Fibroblast of peridontal ligament (primary cell): Measurements from ENCODE around the gene RNF222.
"Not testable (repeated sequence)": the region's sequence is repeated elsewhere in the genome, so short reads cannot be mapped to it uniquely, and the experiment has no call there.

Source experiments
- DNase-seq: peaks from one replicate; pipeline ENCODE4 v3.0.0-alpha.2; 2010; ENCODE audit errors: extremely low read depth

Gene RNF222

GRCh38 chr17:8412089-8412488, 14.5 kb upstream of the RNF222 start:
- DNase-seq: no peak

- no peak for DNase-seq
Measured at GRCh38 chr17:8410883-8411238, 13.2 kb upstream of the RNF222 start.

GRCh38 chr17:8409966-8410882, 12.6 kb upstream of the RNF222 start:
- DNase-seq: peak; percentile 90

GRCh38 chr17:8408371-8408770, 10.7 kb upstream of the RNF222 start:
- DNase-seq: no peak

GRCh38 chr17:8406174-8406573, 8.5 kb upstream of the RNF222 start:
- DNase-seq: no peak

GRCh38 chr17:8405499-8406016, 7.9 kb upstream of the RNF222 start:
- no peak for DNase-seq

GRCh38 chr17:8402921-8403536, 5.4 kb upstream of the RNF222 start:
- no peak for DNase-seq

- no peak for DNase-seq
Measured at GRCh38 chr17:8401107-8401506, 3.5 kb upstream of the RNF222 start.

- DNase-seq: no peak
Measured at GRCh38 chr17:8398980-8399379, 1.4 kb upstream of the RNF222 start.

GRCh38 chr17:8394497-8394896, 3.1 kb downstream of the RNF222 start:
- not testable (repeated sequence) for DNase-seq

GRCh38 chr17:8393470-8394231, 4.0 kb downstream of the RNF222 start:
- no peak for DNase-seq

GRCh38 chr17:8392674-8393469, 4.8 kb downstream of the RNF222 start:
- DNase-seq: no peak

- no peak for DNase-seq
Measured at GRCh38 chr17:8392274-8392673, 5.4 kb downstream of the RNF222 start.

- peak; percentile 45 for DNase-seq
Measured at GRCh38 chr17:8391711-8392110, 5.9 kb downstream of the RNF222 start.

GRCh38 chr17:8387914-8388651, 9.5 kb downstream of the RNF222 start:
- DNase-seq: no peak

GRCh38 chr17:8386841-8387240, 10.8 kb downstream of the RNF222 start:
- no peak for DNase-seq

- peak; percentile 72 for DNase-seq
Measured at GRCh38 chr17:8384801-8385378, 12.7 kb downstream of the RNF222 start.

- peak; percentile 99 for DNase-seq
Measured at GRCh38 chr17:8383143-8383822, 14.3 kb downstream of the RNF222 start, which contains the start of gene RPL26. RPL26 (minus strand) TSS chr17:8383193; CDS start chr17:8382310, 883 bp downstream.

GRCh38 chr17:8382880-8383142, 14.8 kb downstream of the RNF222 start:
- no peak for DNase-seq
